IMR-90 (cell line): ENCODE measurements around the gene DNASE2B. TPM values are rescaled to one million over a fixed set of nuclear protein-coding genes. Genes with fewer than 3 reads are reported as not detected.

Experiments used
- ATAC-seq: fragments of 200-7000 bp; cut with Tn5 transposase; 2 replicates; pipeline ENCODE4 v1.9.1; 2020; ENCODE audit warnings: low read depth, mild to moderate bottlenecking, moderate library complexity
- BruUV-seq: library from RNA; stranded (reverse); fragments of 400-500 nt; replicated peaks from 2 replicates; lab custom pipeline; 2021; lab: Mats Ljungman, UMichigan
- CTCF ChIA-PET: fragments of 300-600 bp; formaldehyde crosslinking; extraction: SDS; loops from one replicate; lab custom pipeline; 2021; ENCODE audit warnings: antibody characterized with exemption; lab: Yijun Ruan, JAX
- POLR2A ChIA-PET: fragments of 300-600 bp; sonication (Branson Sonifier 250); formaldehyde crosslinking; loops from one replicate; lab custom pipeline; 2022; ENCODE audit warnings: antibody characterized with exemption; ENCODE audit not compliant: unreplicated experiment; lab: Charles Lee
- DNase-seq: peaks from one replicate; pipeline ENCODE4 v3.0.0; 2013
- H2AFZ ChIP-seq: replicated peaks from 2 replicates; pipeline ENCODE3; 2013; ENCODE audit warnings: low read length, mild to moderate bottlenecking; ENCODE audit not compliant: poor library complexity
- H2AK5ac ChIP-seq: 2 replicates; pipeline ENCODE4 v1.6.1; 2013; ENCODE audit warnings: low read depth, low read length, inconsistent platforms
- H2AK9ac ChIP-seq: replicated peaks from 2 replicates; pipeline ENCODE3; 2013; ENCODE audit warnings: mild to moderate bottlenecking, low read depth, low read length, moderate library complexity; ENCODE audit not compliant: poor library complexity
- H2BK120ac ChIP-seq: 2 replicates; pipeline ENCODE4 v1.6.1; 2013; ENCODE audit warnings: low read depth, low read length, inconsistent platforms
- H2BK15ac ChIP-seq: 3 replicates; pipeline ENCODE4 v1.6.1; 2013; ENCODE audit warnings: low read depth, low read length, inconsistent platforms
- H2BK20ac ChIP-seq: 2 replicates; pipeline ENCODE4 v1.6.1; 2013; ENCODE audit warnings: low read depth, mild to moderate bottlenecking, inconsistent platforms, low read length, moderate library complexity
- H2BK5ac ChIP-seq: 2 replicates; pipeline ENCODE4 v1.6.1; 2013; ENCODE audit warnings: mild to moderate bottlenecking, low read depth, low read length, inconsistent platforms; ENCODE audit not compliant: poor library complexity, severe bottlenecking
- H3K14ac ChIP-seq: replicated peaks from 2 replicates; pipeline ENCODE4 v1.6.1; 2013; ENCODE audit warnings: low read depth, low read length, inconsistent platforms
- H3K18ac ChIP-seq: 2 replicates; pipeline ENCODE4 v1.6.1; 2013; ENCODE audit warnings: low read depth, low read length, control low read depth
- H3K23ac ChIP-seq: 2 replicates; pipeline ENCODE4 v1.6.1; 2013; ENCODE audit warnings: low read depth, low read length, inconsistent platforms
- H3K27ac ChIP-seq: 2 replicates; pipeline ENCODE4 v1.5.1; 2013; ENCODE audit warnings: mild to moderate bottlenecking, control low read depth, low read length; ENCODE audit not compliant: insufficient read depth
- H3K27me3 ChIP-seq: 2 replicates; pipeline ENCODE4 v1.6.1; 2013; ENCODE audit warnings: low read length; ENCODE audit not compliant: control insufficient read depth, insufficient read depth
- H3K36me3 ChIP-seq: 2 replicates; pipeline ENCODE4 v1.6.1; 2013; ENCODE audit warnings: low read length, mixed read lengths; ENCODE audit not compliant: control insufficient read depth, insufficient read depth
- H3K4ac ChIP-seq: 2 replicates; pipeline ENCODE4 v1.6.1; 2013; ENCODE audit warnings: low read depth, low read length, inconsistent platforms
- H3K4me1 ChIP-seq: 2 replicates; pipeline ENCODE4 v1.6.1; 2013; ENCODE audit warnings: low read length, mixed read lengths; ENCODE audit not compliant: control insufficient read depth, insufficient read depth
- H3K4me2 ChIP-seq: 2 replicates; pipeline ENCODE4 v1.6.1; 2013; ENCODE audit warnings: low read depth, mild to moderate bottlenecking, control low read depth, low read length, moderate library complexity
- H3K4me3 ChIP-seq: 2 replicates; pipeline ENCODE4 v1.5.1; 2013; ENCODE audit warnings: low read depth, mild to moderate bottlenecking, control low read depth, low read length, moderate library complexity; ENCODE audit not compliant: insufficient read depth
- H3K56ac ChIP-seq: 2 replicates; pipeline ENCODE4 v1.6.1; 2013; ENCODE audit warnings: low read length, inconsistent platforms; ENCODE audit not compliant: insufficient read depth; ENCODE audit errors: extremely low read depth
- H3K79me1 ChIP-seq, 2 experiments: 2 replicates each; pipeline ENCODE4 v1.6.1; 2013; ENCODE audit warnings: low read length in 2 of 2, inconsistent platforms in 1 of 2, low read depth in 1 of 2
- H3K9ac ChIP-seq: 2 replicates; pipeline ENCODE4 v1.6.1; 2013; ENCODE audit warnings: low read depth, low read length, control low read depth
- H3K9me1 ChIP-seq: 2 replicates; pipeline ENCODE4 v1.6.1; 2013; ENCODE audit warnings: low read length, inconsistent platforms; ENCODE audit not compliant: insufficient read depth
- H3K9me3 ChIP-seq: 2 replicates; pipeline ENCODE4 v1.6.1; 2013; ENCODE audit warnings: low read length; ENCODE audit not compliant: control insufficient read depth, insufficient read depth
- H4K20me1 ChIP-seq: 2 replicates; pipeline ENCODE4 v1.6.1; 2013; ENCODE audit warnings: low read length, inconsistent platforms; ENCODE audit not compliant: insufficient read depth
- H4K5ac ChIP-seq: 2 replicates; pipeline ENCODE4 v1.6.1; 2013; ENCODE audit warnings: mild to moderate bottlenecking, low read depth, low read length, control low read depth
- H4K8ac ChIP-seq, 2 experiments: 2 replicates each; pipeline ENCODE4 v1.6.1; 2013; ENCODE audit warnings: low read depth in 2 of 2, low read length in 2 of 2, control low read depth in 1 of 2, inconsistent platforms in 1 of 2
- H4K91ac ChIP-seq: 2 replicates; pipeline ENCODE4 v1.6.1; 2013; ENCODE audit warnings: low read depth, low read length, inconsistent platforms; ENCODE audit not compliant: insufficient read depth
- CEBPB ChIP-seq: IDR thresholded peaks from 2 replicates; pipeline ENCODE4 v1.6.1; 2012; ENCODE audit warnings: low read depth, low read length, improper control_type of control experiment
- CHD1 ChIP-seq: IDR thresholded peaks from 2 replicates; pipeline ENCODE4 v1.6.1; 2012; ENCODE audit warnings: low read depth, low read length, improper control_type of control experiment
- FOS ChIP-seq: fragments of 150-350 bp; IDR thresholded peaks from 2 replicates; pipeline ENCODE4 v1.6.1; 2016; ENCODE audit warnings: low read depth, low read length
- MAFK ChIP-seq: IDR thresholded peaks from 2 replicates; pipeline ENCODE4 v1.6.1; 2012; ENCODE audit warnings: low read depth, low read length, improper control_type of control experiment
- MAZ ChIP-seq: IDR thresholded peaks from 2 replicates; pipeline ENCODE4 v1.6.1; 2012; ENCODE audit warnings: low read depth, mild to moderate bottlenecking, low read length, improper control_type of control experiment, moderate library complexity, borderline replicate concordance
- MXI1 ChIP-seq: IDR thresholded peaks from 2 replicates; pipeline ENCODE4 v1.6.1; 2012; ENCODE audit warnings: low read depth, mild to moderate bottlenecking, low read length, moderate library complexity, borderline replicate concordance
- NFE2L2 ChIP-seq: fragments of 150-350 bp; IDR thresholded peaks from 2 replicates; pipeline ENCODE4 v1.6.1; 2016; ENCODE audit warnings: low read depth, mild to moderate bottlenecking, low read length
- POLR2A ChIP-seq: IDR thresholded peaks from 2 replicates; pipeline ENCODE4 v1.6.1; 2012; ENCODE audit warnings: mild to moderate bottlenecking, low read depth, low read length
- RAD21 ChIP-seq: IDR thresholded peaks from 2 replicates; pipeline ENCODE4 v1.6.1; 2012; ENCODE audit warnings: low read length, improper control_type of control experiment
- RCOR1 ChIP-seq: IDR thresholded peaks from 2 replicates; pipeline ENCODE4 v1.6.1; 2012; ENCODE audit warnings: mild to moderate bottlenecking, low read length, improper control_type of control experiment; ENCODE audit not compliant: insufficient replicate concordance
- RFX5 ChIP-seq: IDR thresholded peaks from 2 replicates; pipeline ENCODE4 v1.8.0; 2012; ENCODE audit warnings: low read depth, mild to moderate bottlenecking, low read length, moderate library complexity
- SMC3 ChIP-seq: fragments of 150-350 bp; IDR thresholded peaks from 2 replicates; pipeline ENCODE4 v1.6.1; 2016; ENCODE audit warnings: low read depth, mild to moderate bottlenecking, antibody characterized with exemption, low read length, moderate library complexity
- WGBS, 2 experiments: methylation state at CpG; one replicate each; pipeline versions ENCODE4 v1.1.5 to v1.1.7; 2013; ENCODE audit warnings: missing lambda C conversion rate in 2 of 2; ENCODE audit not compliant: insufficient read length in 1 of 2; ENCODE audit errors: extremely low coverage in 2 of 2; 5-methylcytosine and 5-hydroxymethylcytosine counted together
- dilution Hi-C: fragments of 300-500 bp; cut with HindIII; formaldehyde crosslinking; loops from one replicate; pipeline ENCODE4 v1.14.3; 2018; ENCODE audit warnings: low sequenced_read_pairs; ENCODE audit not compliant: unreplicated experiment
- in situ Hi-C: fragments of 300-500 bp; cut with MboI; formaldehyde crosslinking; loops from 3 replicates; pipeline ENCODE4 v1.14.3; 2019; ENCODE audit warnings: low sequenced_read_pairs, inconsistent platforms, mixed read lengths
- intact Hi-C: fragments of 100-400 bp; cut with micrococcal nuclease; formaldehyde crosslinking; loops from 2 replicates; pipeline ENCODE4 v1.10.0; 2022
- polyA plus RNA-seq, 3 experiments: library from polyadenylated mRNA; depleted of rRNA; stranded (reverse); fragments of >200 nt; gene quantifications; 2 replicates each; pipeline ENCODE4 v1.2.3, GENCODE V29; 2012; ENCODE audit warnings: low replicate concordance in 1 of 3
- total RNA-seq: library from RNA; depleted of rRNA; stranded (reverse); fragments of >200 nt; gene quantifications from 2 replicates; pipeline ENCODE4 v1.2.3, GENCODE V29; 2012
- TF ChIP-seq, protein P1 (sequence below): fragments of 150-350 bp; IDR thresholded peaks from 2 replicates; pipeline ENCODE4 v1.6.1; 2017; ENCODE audit warnings: mild to moderate bottlenecking, antibody characterized with exemption, low read length, low read depth
- TF ChIP-seq, protein P2 (sequence below): fragments of 150-350 bp; IDR thresholded peaks from 2 replicates; pipeline ENCODE4 v1.6.1; 2016; ENCODE audit warnings: low read depth, mild to moderate bottlenecking, low read length, moderate library complexity, borderline replicate concordance

Gene DNASE2B
- total and polyA plus RNA-seq, 2 of the 4 experiments (the other 2 are of a cell fraction), result not detected

DNA sequence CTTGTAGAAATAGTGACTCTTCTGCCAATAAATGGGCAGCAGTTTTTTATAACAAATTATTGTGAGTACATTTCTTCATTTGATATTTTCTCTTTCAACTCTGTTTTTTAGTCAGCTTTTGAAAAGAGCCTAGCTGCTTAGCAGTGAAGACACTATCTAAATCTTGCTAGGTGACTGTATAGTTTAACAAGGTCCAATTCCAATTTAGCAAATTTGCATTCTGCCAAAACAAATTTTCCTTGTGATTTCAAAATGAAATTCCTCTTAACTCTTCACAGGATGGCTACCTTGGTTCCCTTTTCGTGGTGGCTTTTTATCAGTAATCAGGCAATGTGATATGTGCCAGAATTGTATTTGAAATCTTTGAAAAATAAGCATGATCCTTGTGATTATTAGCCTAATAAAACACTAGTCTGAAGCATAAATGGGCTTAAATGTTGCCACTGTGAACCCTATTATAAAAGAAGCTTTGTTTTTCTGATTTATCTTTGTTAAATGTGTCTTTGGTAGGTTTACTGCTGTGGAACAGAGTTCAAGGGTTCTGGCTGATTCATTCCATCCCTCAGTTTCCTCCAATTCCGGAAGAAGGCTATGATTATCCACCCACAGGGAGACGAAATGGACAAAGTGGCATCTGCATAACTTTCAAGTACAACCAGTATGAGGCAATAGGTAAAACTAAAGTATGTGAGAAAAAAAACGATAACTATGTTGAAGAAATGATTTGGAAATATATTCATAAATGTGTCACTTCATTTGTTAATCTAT is 12.2 kb downstream of the DNASE2B start:
- no peak overlapping the region for H3K18ac ChIP-seq
- H3K56ac ChIP-seq, result no peak overlapping the region
- H3K36me3 ChIP-seq, result no peaks in the 10 kb centered on the region
- H3K9me1 ChIP-seq, result peaks cover 6% of the 10 kb centered on the region
- peaks cover 11% of the 10 kb centered on the region for H3K4me1 ChIP-seq
- intact Hi-C loops, result no loop called here
- dilution Hi-C loops, result no loop called here
- no peak overlapping the region for H3K27ac ChIP-seq
- H3K23ac ChIP-seq, result no peak overlapping the region
- no peak overlapping the region for H2BK5ac ChIP-seq
- no peaks in the 10 kb centered on the region for H3K79me1 ChIP-seq
- no peak overlapping the region; the same call in 1 of the 3 replicates for H2BK15ac ChIP-seq
- POLR2A ChIA-PET, result no interaction called here
- no peaks in the 10 kb centered on the region for H3K9me3 ChIP-seq
- H4K8ac ChIP-seq, result no peak overlapping the region
- no peak overlapping the region for H3K4me3 ChIP-seq
- CTCF ChIA-PET, result interaction anchor here (1.3 kb wide), 1 partner anchor 22 kb away, joined by 3 read pairs; no protein-coding TSS in a partner anchor
- TF ChIP-seq RCOR1 (no peak), FOS (no peak), MXI1 (no peak), MAFK (no peak), CHD1 (no peak), RFX5 (no peak), MAZ (no peak), POLR2A (no peak), CEBPB (no peak), RAD21 (no peak), SMC3 (no peak), NFE2L2 (no peak)
- TF ChIP-seq, protein P1, sequence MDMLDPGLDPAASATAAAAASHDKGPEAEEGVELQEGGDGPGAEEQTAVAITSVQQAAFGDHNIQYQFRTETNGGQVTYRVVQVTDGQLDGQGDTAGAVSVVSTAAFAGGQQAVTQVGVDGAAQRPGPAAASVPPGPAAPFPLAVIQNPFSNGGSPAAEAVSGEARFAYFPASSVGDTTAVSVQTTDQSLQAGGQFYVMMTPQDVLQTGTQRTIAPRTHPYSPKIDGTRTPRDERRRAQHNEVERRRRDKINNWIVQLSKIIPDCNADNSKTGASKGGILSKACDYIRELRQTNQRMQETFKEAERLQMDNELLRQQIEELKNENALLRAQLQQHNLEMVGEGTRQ, result no peak
- TF ChIP-seq, protein P2, sequence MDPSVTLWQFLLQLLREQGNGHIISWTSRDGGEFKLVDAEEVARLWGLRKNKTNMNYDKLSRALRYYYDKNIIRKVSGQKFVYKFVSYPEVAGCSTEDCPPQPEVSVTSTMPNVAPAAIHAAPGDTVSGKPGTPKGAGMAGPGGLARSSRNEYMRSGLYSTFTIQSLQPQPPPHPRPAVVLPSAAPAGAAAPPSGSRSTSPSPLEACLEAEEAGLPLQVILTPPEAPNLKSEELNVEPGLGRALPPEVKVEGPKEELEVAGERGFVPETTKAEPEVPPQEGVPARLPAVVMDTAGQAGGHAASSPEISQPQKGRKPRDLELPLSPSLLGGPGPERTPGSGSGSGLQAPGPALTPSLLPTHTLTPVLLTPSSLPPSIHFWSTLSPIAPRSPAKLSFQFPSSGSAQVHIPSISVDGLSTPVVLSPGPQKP, result no peak
- no peaks in the 10 kb centered on the region for H4K20me1 ChIP-seq
- H4K5ac ChIP-seq, result no peak overlapping the region
- in situ Hi-C loops, result no loop called here
- no peak overlapping the region for H2BK20ac ChIP-seq
- H2BK120ac ChIP-seq, result no peak overlapping the region
- H3K9ac ChIP-seq, result no peak overlapping the region
- no peak for DNase-seq
- H2AK5ac ChIP-seq, result no peak overlapping the region
- H2AK9ac ChIP-seq, result no peak overlapping the region
- no peak overlapping the region for H2AFZ ChIP-seq
- no TSS peak for BruUV-seq
- ATAC-seq, result no peak
- H3K4me2 ChIP-seq, result no peak overlapping the region
- H3K14ac ChIP-seq, result no peak overlapping the region
- H3K27me3 ChIP-seq, result no peaks in the 10 kb centered on the region
- H4K91ac ChIP-seq, result no peak overlapping the region
- H3K4ac ChIP-seq, result no peak overlapping the region
- WGBS, 2 experiments, result no CpG with 5 or more reads among the region's 4 CpGs
